Measurements from ENCODE around the gene PSMD6.

DNA sequence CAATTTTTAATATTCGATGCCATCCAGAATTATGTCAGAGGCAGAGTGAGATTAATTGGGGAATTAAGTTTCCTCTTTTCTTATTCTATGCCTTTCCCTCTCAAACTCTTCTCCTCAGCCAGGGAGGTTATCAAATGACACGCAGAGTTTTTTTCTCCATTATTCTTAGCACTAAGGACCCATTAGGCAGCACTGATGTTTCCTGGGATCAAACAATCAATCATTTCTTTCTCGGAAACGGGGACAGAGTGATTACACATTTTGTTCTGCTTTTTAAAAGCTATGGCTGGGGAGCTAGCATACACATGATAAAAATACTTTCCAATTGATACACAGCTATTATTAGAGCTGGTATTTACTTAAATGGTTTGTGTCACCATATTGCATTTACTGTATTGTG is 35.3 kb upstream of the PSMD6 start:
- TF ChIP-seq, protein P1, sequence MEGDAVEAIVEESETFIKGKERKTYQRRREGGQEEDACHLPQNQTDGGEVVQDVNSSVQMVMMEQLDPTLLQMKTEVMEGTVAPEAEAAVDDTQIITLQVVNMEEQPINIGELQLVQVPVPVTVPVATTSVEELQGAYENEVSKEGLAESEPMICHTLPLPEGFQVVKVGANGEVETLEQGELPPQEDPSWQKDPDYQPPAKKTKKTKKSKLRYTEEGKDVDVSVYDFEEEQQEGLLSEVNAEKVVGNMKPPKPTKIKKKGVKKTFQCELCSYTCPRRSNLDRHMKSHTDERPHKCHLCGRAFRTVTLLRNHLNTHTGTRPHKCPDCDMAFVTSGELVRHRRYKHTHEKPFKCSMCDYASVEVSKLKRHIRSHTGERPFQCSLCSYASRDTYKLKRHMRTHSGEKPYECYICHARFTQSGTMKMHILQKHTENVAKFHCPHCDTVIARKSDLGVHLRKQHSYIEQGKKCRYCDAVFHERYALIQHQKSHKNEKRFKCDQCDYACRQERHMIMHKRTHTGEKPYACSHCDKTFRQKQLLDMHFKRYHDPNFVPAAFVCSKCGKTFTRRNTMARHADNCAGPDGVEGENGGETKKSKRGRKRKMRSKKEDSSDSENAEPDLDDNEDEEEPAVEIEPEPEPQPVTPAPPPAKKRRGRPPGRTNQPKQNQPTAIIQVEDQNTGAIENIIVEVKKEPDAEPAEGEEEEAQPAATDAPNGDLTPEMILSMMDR (IDR thresholded peaks at IDR 0.05), result no peak
- TF ChIP-seq POLR2A (IDR thresholded peaks at IDR 0.05), result no peak
- TF ChIP-seq POLR2AphosphoS5 (IDR thresholded peaks at IDR 0.05), result no peak
- no peak for TF ChIP-seq EP300 (IDR thresholded peaks at IDR 0.05)
